HG03139 (cell line): ENCODE measurements around the gene PLD4.

Experiments
- ATAC-seq: cut with Tn5 transposase; IDR thresholded peaks from one replicate; pipeline ENCODE4 v1.9.1; 2021; ENCODE audit not compliant: unreplicated experiment

The PLD4 gene

GRCh38 chr14:104973135-104973384 lies 48.4 kb downstream of the PLD4 start:
- no peak for ATAC-seq

- no peak for ATAC-seq
Measured at GRCh38 chr14:104973385-104974145, 48.9 kb downstream of the PLD4 start.

- no peak for ATAC-seq
Measured at GRCh38 chr14:104974146-104974541, 49.5 kb downstream of the PLD4 start.

DNA sequence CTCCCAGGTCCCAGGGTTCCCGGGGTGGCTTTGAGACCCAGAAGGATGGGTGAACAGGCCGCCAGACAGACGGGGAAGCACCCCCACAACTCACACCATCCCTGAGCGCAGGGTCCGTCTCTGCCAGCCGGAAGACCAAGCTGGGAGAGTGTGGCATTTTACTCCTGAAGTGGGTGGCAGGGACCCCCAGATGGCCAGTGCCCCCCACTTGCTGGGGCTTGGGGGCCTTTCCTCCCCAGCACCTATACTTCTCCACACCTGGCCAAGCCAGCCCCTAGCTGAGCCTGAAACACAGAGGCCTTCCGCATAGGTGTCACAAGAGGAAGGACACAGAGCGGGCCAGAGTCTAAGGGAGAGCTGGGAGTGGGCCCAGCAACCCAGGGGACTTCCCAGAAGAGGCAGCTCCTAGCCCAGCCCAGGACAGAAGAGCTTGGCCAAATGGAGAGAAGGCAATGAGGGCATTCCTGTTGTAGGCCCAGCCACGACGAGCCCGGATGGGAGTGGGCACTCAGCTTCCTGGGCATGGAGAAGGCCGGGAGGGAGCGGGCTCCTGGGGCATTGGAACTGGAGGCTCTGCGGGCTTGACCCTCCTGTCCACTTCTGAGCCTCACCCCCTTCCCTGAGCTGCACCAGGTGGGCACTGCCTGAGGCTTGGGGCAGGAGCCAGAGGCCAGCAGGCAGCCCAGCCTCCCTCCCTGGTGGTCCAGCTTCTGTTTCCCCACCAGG lies 50.1 kb downstream of the PLD4 start:
- ATAC-seq: no peak

- ATAC-seq: no peak
Measured at GRCh38 chr14:104975481-104976197, 51.0 kb downstream of the PLD4 start.

DNA sequence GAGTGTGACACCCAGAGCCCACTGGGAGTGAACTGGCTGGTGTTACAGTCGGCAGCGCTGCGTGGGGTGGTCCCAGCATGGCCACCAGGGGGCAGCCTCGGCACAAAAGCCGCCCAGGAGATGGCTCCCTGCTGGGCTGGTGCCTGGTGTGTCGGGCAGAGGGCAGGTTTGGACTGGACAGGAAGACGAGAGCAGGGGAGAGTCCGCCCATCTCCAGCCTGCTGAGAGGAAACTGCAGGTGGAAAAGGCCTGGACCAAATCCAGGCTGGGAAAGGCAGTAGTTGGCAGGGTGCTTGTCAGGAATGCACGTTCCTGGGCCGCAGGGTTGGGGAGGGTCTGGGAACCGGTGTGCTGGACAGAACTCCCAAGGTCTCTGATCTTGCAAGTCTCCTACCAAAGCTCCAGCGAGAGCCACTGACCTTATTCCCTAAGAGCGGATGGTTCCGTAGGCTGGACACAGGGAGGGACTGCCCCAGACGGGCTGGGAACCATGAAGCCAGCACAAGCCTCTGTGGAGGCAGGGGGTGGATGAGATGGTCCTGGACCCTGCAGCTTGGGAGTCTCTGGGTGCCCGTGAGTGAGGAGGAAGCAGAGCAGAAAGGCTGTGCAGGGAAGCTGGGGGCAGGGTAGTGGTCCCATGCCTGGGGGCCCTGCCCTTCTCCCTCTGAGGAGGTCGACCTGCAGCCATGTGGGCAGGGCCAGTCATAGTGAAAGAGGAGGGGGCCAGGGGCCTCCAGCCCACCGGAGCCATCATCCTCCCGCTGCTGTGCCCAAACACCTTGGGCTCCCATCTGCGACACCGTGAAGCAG lies 51.7 kb downstream of the PLD4 start:
- ATAC-seq: no peak

GRCh38 chr14:104977008-104977680 lies 52.5 kb downstream of the PLD4 start:
- no peak for ATAC-seq

DNA sequence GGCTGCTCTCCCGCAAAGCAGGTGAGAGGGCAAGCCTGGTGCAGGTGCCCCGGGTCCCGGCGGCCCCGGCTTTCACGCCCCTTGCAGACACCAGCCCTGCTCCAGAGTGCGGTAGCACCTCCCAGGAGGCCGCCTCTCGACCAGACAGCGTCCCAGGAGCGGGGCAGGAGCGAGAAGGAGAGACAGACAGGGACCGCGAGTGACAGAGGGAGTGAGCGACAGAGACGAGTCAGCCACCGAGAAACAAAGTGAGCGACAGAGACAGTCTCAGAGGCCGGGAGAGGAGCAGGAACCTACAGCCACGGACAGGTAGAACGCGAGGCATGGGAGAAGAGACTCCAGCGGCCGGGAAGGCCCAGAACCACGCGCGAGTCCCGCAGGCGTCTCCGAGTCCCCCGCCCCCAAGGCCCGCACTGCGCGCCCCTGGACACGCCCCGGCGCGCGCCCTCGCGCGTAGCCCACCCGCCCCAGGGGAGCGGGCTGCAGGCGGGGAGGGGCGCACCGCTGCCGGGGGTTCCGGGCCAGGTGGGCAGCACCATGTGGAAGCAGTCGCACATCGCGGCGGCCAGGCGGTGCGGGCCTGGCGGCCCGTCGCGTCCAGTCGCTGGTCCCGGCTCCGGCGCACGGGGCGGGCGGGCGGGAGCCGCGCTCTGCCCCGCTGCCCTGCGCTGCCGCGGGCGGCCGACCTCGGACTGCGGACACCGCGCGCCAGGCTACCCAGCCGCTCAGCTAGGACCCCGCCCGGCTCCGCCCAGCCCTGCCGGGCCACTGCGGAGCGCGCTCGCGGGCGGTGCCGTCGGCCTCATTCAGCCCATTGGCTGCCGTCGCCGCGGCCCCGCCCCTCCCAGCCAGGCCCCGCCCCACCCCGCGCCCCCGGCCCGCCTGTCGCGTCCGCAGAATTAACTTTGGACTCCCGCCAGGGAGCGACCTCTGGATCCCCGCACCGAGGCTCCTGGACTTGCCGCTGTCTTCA lies 53.3 kb downstream of the PLD4 start, which contains the start of gene AHNAK2:
AHNAK2 (minus strand) TSS at position 694 of the 973 bp plus-strand sequence; CDS start at position 557, 137 bp downstream.
- no peak for ATAC-seq

- no peak for ATAC-seq
Measured at GRCh38 chr14:104978746-104979691, 54.3 kb downstream of the PLD4 start.

DNA sequence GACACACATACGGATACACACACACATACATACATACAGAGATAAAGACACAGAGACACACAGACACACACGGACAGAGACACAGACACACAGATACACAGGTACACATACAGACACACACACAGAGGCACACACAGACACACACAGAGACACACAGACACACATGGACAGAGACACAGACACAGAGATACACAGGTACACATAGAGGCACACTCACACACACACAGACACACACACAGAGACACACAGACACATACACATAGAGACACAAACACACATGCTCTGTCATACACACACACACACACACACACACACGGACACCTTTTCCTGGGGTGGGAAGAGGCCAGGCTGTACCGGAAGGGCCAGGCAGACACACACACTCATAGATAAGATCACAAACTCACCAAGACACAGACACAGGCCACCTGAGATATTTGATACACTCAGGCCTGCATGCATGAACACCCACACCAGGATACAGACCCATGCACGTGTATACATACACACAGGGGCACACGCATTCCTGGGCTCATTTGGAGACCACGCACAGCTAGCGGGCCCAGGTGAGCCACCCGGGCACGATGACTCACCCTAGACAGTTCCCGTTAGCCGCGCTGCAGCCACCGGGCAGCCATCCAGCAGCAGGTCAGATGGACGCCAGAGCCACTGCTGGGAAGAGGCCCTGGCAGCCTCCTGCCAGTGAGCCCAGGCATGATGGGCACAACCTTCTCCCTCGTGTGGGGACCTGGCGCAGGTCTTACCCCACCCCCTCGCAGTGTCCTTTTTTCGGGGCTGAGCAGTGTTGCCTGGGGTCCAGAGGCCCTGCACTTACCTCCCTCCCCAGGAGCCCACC lies 55.3 kb downstream of the PLD4 start:
- no peak for ATAC-seq

DNA sequence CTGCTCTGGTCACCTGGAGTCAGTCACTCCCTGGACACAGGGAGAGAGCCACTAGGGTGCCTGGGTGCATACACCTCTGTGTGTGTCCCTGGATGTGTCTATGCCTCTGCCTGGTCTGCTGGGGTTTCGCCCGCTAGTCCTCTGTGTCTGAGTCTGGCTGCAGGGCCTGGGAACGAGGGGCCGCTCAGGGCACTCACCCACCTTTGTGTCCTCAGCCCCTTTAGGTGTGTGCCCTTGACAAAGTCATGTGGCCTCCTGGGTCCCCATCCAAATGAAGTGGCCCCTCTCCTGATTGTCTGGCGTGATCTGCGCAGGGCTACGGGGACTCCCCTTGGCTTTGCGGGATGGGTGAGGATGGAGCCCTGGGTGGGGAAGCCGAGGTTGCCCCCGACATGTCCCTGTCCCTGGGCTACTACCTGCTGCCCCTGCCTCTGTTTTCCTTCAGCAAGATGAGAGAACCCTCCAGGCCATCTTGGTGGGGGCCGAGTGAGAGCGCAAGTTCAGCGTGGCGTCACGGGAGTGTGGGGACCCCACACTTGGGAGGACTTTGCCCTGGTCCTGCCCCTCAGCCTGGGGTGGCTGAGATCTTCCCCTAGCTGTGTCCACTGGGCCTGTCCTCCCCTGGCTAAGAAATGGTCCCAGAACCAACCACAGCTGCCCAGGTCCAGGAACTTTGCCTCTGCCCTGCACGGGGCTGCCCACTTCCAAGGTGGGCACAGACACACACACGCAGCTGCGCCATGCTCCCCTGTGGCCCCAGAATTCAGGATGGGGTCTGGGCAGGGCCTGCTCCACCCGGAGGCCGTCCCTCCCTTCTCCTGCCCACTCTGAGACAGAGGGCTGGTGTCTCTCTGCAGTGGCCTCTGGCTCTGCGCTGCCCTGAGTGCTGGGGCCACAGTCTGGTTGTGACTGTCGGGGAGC lies 56.2 kb downstream of the PLD4 start:
- ATAC-seq: no peak

GRCh38 chr14:104981699-104982541 lies 57.2 kb downstream of the PLD4 start:
- ATAC-seq: no peak

DNA sequence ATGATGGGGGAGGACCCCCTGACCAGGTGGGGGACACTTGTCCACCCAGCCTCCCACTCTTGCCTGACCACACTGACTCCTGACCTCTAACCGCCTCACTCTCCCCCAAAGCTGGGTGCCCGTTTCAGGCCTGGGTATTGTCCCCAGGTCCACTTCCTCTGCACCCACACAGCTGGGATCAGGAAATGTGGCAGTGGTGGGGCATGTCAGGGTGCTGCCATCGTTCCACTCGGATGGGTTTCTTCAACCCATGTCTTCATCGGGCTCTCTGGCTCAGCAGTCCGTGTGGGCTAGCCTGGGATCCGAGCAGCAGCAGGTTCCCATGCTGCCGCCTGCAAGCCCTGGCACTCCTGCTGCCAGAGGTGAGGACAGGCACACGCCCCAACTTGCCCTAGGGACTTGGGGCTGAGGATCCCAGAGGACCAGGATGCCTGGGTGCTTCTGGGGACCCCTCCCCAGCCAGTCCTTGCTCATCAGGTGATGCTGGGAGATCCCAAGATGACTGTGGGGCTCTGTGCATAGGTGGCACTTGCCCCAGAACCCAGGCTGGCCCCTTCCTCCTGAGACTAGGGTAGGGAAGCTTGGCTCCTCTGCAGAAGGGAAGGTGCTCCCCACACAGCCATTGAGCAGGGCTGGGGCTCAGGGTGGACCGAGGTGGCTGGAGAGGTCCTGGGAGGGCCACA lies 58.0 kb downstream of the PLD4 start:
- ATAC-seq: no peak
